HEK293 (cell line): ENCODE data around the gene FAM151A.
A peak's percentile ranks its signal among the peaks of the same experiment; 100 is the strongest.

Experiments
- CTCF ChIA-PET: fragments of 350-600 bp; formaldehyde crosslinking; extraction: SDS; loops from one replicate; lab custom pipeline; 2021; ENCODE audit warnings: antibody characterized with exemption; lab: Yijun Ruan, JAX
- POLR2A ChIA-PET: fragments of 300-600 bp; formaldehyde crosslinking; extraction: SDS; loops from one replicate; lab custom pipeline; 2020; ENCODE audit warnings: antibody characterized with exemption, inconsistent platforms; lab: Yijun Ruan, JAX
- H3K27ac ChIP-seq: fragments of 200-500 bp; sonication (Bioruptor generic); 2 replicates; pipeline ENCODE4 v1.5.1; 2014; ENCODE audit warnings: low read depth, low read length, control low read depth, inconsistent platforms; ENCODE audit errors: extremely low read depth
- H3K36me3 ChIP-seq, 2 experiments: fragments of 200-500 bp in 1 of 2; sonication (Bioruptor generic) in 1 of 2; 1 replicate in 1 of 2; 2 replicates in 1 of 2; pipeline ENCODE4 v1.5.1; 2014 to 2017; ENCODE audit warnings: inconsistent platforms in 2 of 2, low read length in 2 of 2; ENCODE audit not compliant: control insufficient read depth in 2 of 2, insufficient read depth in 1 of 2
- H3K4me1 ChIP-seq: fragments of 200-500 bp; sonication (Bioruptor generic); 2 replicates; pipeline ENCODE4 v1.5.1; 2014; ENCODE audit warnings: mild to moderate bottlenecking, low read length, inconsistent platforms; ENCODE audit not compliant: control insufficient read depth, insufficient read depth
- H3K4me3 ChIP-seq: 2 replicates; pipeline ENCODE4 v1.5.1; 2011; ENCODE audit warnings: low read depth, mild to moderate bottlenecking, control low read depth, low read length, moderate library complexity
- H3K9me3 ChIP-seq: fragments of 200-500 bp; sonication (Bioruptor generic); 2 replicates; pipeline ENCODE4 v1.5.1; 2014; ENCODE audit warnings: low read depth, low read length, inconsistent platforms; ENCODE audit not compliant: control insufficient read depth, insufficient read depth
- GLIS1 ChIP-seq: fragments of 450-650 bp; formaldehyde crosslinking; IDR thresholded peaks from 2 replicates; pipeline ENCODE4 v1.5.1; 2016; ENCODE audit warnings: missing biosample characterization, missing genetic modification characterization
- PBX3 ChIP-seq: sonication (generic); formaldehyde crosslinking; IDR thresholded peaks from 2 replicates; pipeline ENCODE4 v1.8.1; 2022; ENCODE audit warnings: mild to moderate bottlenecking, moderate library complexity, missing genetic modification reagents
- RBAK ChIP-seq: fragments of 450-650 bp; formaldehyde crosslinking; IDR thresholded peaks from 2 replicates; pipeline ENCODE4 v1.5.1; 2016; ENCODE audit warnings: missing biosample characterization, missing genetic modification characterization
- SALL2 ChIP-seq: fragments of 450-650 bp; formaldehyde crosslinking; IDR thresholded peaks from 2 replicates; pipeline ENCODE4 v1.5.0; 2017; ENCODE audit warnings: missing biosample characterization, mild to moderate bottlenecking, missing genetic modification characterization, borderline replicate concordance
- SETDB1 ChIP-seq: IDR thresholded peaks from one replicate; pipeline ENCODE4 v1.6.1; 2017; ENCODE audit warnings: mild to moderate bottlenecking, low read length, moderate library complexity, mixed read lengths; ENCODE audit not compliant: insufficient read length
- TRIM28 ChIP-seq: IDR thresholded peaks from 2 replicates; pipeline ENCODE4 v1.6.1; 2011; ENCODE audit warnings: low read length, control low read depth, borderline replicate concordance
- ZFHX2 ChIP-seq: fragments of 450-650 bp; formaldehyde crosslinking; conservative IDR thresholded peaks from 2 replicates; pipeline ENCODE4 v1.5.1; 2016; ENCODE audit warnings: missing biosample characterization, missing genetic modification characterization
- ZNF146 ChIP-seq: fragments of 450-650 bp; formaldehyde crosslinking; IDR thresholded peaks from 2 replicates; pipeline ENCODE4 v1.5.1; 2016; ENCODE audit warnings: missing biosample characterization, missing genetic modification characterization
- ZNF280D ChIP-seq: fragments of 450-650 bp; formaldehyde crosslinking; IDR thresholded peaks from 2 replicates; pipeline ENCODE4 v1.5.1; 2016; ENCODE audit warnings: missing biosample characterization, missing genetic modification characterization
- ZNF335 ChIP-seq: fragments of 450-650 bp; formaldehyde crosslinking; conservative IDR thresholded peaks from 2 replicates; pipeline ENCODE4 v1.5.1; 2016; ENCODE audit warnings: missing biosample characterization, missing genetic modification characterization
- ZNF341 ChIP-seq: fragments of 450-650 bp; formaldehyde crosslinking; IDR thresholded peaks from 2 replicates; pipeline ENCODE4; 2016; ENCODE audit warnings: low read depth, missing biosample characterization, missing genetic modification characterization
- ZNF391 ChIP-seq: fragments of 450-650 bp; formaldehyde crosslinking; IDR thresholded peaks from 2 replicates; pipeline ENCODE4 v1.5.1; 2016; ENCODE audit warnings: low read depth, missing biosample characterization, missing genetic modification characterization, borderline replicate concordance
- ZNF473 ChIP-seq: fragments of 450-650 bp; formaldehyde crosslinking; IDR thresholded peaks from 2 replicates; pipeline ENCODE4 v1.5.1; 2017; ENCODE audit warnings: missing biosample characterization, missing genetic modification characterization
- ZNF48 ChIP-seq: fragments of 450-650 bp; formaldehyde crosslinking; IDR thresholded peaks from 2 replicates; pipeline ENCODE4 v1.5.1; 2016; ENCODE audit warnings: missing biosample characterization, missing genetic modification characterization
- ZNF510 ChIP-seq: fragments of 450-650 bp; formaldehyde crosslinking; IDR thresholded peaks from 2 replicates; pipeline ENCODE4 v1.5.1; 2018; ENCODE audit warnings: mild to moderate bottlenecking, missing genetic modification characterization, missing biosample characterization; ENCODE audit not compliant: insufficient replicate concordance
- ZNF549 ChIP-seq: fragments of 450-650 bp; IDR thresholded peaks from 2 replicates; pipeline ENCODE4 v1.5.1; 2018; ENCODE audit warnings: missing biosample characterization, missing genetic modification characterization, mild to moderate bottlenecking, inconsistent platforms, moderate library complexity
- ZNF558 ChIP-seq: fragments of 450-650 bp; formaldehyde crosslinking; IDR thresholded peaks from 2 replicates; pipeline ENCODE4 v1.5.1; 2016; ENCODE audit warnings: missing biosample characterization, missing genetic modification characterization
- ZNF600 ChIP-seq: fragments of 450-650 bp; formaldehyde crosslinking; IDR thresholded peaks from 2 replicates; pipeline ENCODE4 v1.5.1; 2016; ENCODE audit warnings: missing biosample characterization, missing genetic modification characterization
- ZNF626 ChIP-seq: fragments of 450-650 bp; sonication (Bioruptor Pico); formaldehyde crosslinking; IDR thresholded peaks from 2 replicates; pipeline ENCODE4 v1.5.1; 2018; ENCODE audit warnings: missing biosample characterization, missing genetic modification characterization, inconsistent platforms
- ZNF664 ChIP-seq: fragments of 450-650 bp; formaldehyde crosslinking; IDR thresholded peaks from 2 replicates; pipeline ENCODE4 v1.5.1; 2016; ENCODE audit warnings: missing biosample characterization, missing genetic modification characterization
- ZNF791 ChIP-seq: fragments of 450-650 bp; formaldehyde crosslinking; IDR thresholded peaks from 2 replicates; pipeline ENCODE4 v1.5.1; 2016; ENCODE audit warnings: missing biosample characterization, missing genetic modification characterization
- ZNF792 ChIP-seq: fragments of 450-650 bp; formaldehyde crosslinking; IDR thresholded peaks from 2 replicates; pipeline ENCODE4 v1.5.1; 2016; ENCODE audit warnings: missing biosample characterization, missing genetic modification characterization
- ZNF830 ChIP-seq: fragments of 450-650 bp; IDR thresholded peaks from 2 replicates; pipeline ENCODE4 v1.5.0; 2018; ENCODE audit warnings: missing biosample characterization, missing genetic modification characterization, low read depth, mild to moderate bottlenecking, moderate library complexity
- TF ChIP-seq, protein P1 (sequence below): fragments of 450-650 bp; formaldehyde crosslinking; IDR thresholded peaks from 2 replicates; pipeline ENCODE4 v1.5.1; 2016; ENCODE audit warnings: missing biosample characterization, missing genetic modification characterization
- TF ChIP-seq, protein P2 (sequence below): fragments of 450-650 bp; formaldehyde crosslinking; IDR thresholded peaks from 2 replicates; pipeline ENCODE4 v1.5.1; 2016; ENCODE audit warnings: missing biosample characterization, missing genetic modification characterization

Gene FAM151A

GRCh38 chr1:54649130-54649898 lies 26.0 kb upstream of the FAM151A start:
- no peaks in the 10 kb centered on the region for H3K36me3 ChIP-seq
- POLR2A ChIA-PET, result no interaction called here
- H3K9me3 ChIP-seq, result no peaks in the 10 kb centered on the region
- H3K27ac ChIP-seq, result no peak overlapping the region
- CTCF ChIA-PET, result interaction anchor here (0.5 kb wide), 1 partner anchor 22 kb away, joined by 3 read pairs; no protein-coding TSS in a partner anchor
- H3K4me3 ChIP-seq, result no peak overlapping the region
- TF ChIP-seq, protein P1, sequence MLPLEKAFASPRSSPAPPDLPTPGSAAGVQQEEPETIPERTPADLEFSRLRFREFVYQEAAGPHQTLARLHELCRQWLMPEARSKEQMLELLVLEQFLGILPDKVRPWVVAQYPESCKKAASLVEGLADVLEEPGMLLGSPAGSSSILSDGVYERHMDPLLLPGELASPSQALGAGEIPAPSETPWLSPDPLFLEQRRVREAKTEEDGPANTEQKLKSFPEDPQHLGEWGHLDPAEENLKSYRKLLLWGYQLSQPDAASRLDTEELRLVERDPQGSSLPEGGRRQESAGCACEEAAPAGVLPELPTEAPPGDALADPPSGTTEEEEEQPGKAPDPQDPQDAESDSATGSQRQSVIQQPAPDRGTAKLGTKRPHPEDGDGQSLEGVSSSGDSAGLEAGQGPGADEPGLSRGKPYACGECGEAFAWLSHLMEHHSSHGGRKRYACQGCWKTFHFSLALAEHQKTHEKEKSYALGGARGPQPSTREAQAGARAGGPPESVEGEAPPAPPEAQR, result no peak
- TF ChIP-seq ZNF791 (no peak), ZNF664 (no peak), ZNF792 (no peak), ZNF146 (no peak), SALL2 (tag by site-specific recombination) (no peak), ZNF600 (tag by site-specific recombination) (no peak), ZNF341 (tag by site-specific recombination) (no peak), ZNF391 (no peak)
- TF ChIP-seq, protein P2, sequence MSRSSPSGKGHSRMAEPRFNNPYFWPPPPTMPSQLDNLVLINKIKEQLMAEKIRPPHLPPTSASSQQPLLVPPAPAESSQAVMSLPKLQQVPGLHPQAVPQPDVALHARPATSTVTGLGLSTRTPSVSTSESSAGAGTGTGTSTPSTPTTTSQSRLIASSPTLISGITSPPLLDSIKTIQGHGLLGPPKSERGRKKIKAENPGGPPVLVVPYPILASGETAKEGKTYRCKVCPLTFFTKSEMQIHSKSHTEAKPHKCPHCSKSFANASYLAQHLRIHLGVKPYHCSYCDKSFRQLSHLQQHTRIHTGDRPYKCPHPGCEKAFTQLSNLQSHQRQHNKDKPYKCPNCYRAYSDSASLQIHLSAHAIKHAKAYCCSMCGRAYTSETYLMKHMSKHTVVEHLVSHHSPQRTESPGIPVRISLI, result no peak
- no peaks in the 10 kb centered on the region for H3K4me1 ChIP-seq

- TF ChIP-seq PBX3 (CRISPR knock-in tag) (no peak), ZNF335 (tag by site-specific recombination) (no peak), GLIS1 (tag by site-specific recombination) (no peak), ZNF473 (tag by site-specific recombination) (no peak), ZNF549 (tag by site-specific recombination) (no peak)
- no peaks in the 10 kb centered on the region for H3K36me3 ChIP-seq
- H3K4me1 ChIP-seq, result no peaks in the 10 kb centered on the region
- no peaks in the 10 kb centered on the region for H3K9me3 ChIP-seq
- POLR2A ChIA-PET, result no interaction called here
- CTCF ChIA-PET, result no interaction called here
- H3K4me3 ChIP-seq, result no peak overlapping the region
- no peak overlapping the region for H3K27ac ChIP-seq
Observed at GRCh38 chr1:54645806-54646676, 22.7 kb upstream of the FAM151A start.

DNA sequence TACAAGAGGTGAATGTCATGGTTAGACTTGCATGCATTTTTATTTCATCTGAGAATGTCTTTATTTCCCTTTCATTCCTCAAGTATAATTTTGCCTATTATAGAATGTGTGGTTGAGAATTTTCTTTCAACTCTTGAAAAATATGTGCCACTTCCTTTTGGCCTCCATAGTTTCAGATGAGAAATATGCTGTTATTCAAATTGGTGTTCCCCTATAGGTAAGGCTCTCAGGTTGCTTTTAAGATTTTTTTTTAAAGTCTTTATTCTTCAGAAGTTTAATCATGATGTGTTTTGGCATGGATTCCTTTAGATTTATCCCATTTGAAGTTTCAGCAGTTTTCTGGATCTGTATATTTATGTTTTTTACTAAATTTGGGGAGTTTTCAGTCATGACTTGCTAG lies 20.4 kb upstream of the FAM151A start:
- Histone ChIP-seq H3K4me3 (no peak overlapping the region), H3K9me3 (no peaks in the 10 kb centered on the region), H3K27ac (no peak overlapping the region), H3K4me1 (no peaks in the 10 kb centered on the region), H3K36me3 (no peaks in the 10 kb centered on the region)
- ChIA-PET POLR2A (no interaction called here), CTCF (no interaction called here)
- TF ChIP-seq TRIM28, result peak; percentile 93
- 0 out of 2 replicates have a peak, but pooled peaks have one; percentile 68 for TF ChIP-seq ZNF626 (tag by site-specific recombination)
- TF ChIP-seq RBAK (tag by site-specific recombination), result no peak
- TF ChIP-seq ZNF830 (tag by site-specific recombination), result no peak
- TF ChIP-seq ZNF510, result peak; percentile 12
- 0 out of 2 replicates have a peak, but pooled peaks have one; percentile 37 for TF ChIP-seq ZNF280D
- no peak for TF ChIP-seq ZNF48 (tag by site-specific recombination)
- TF ChIP-seq ZNF558 (tag by site-specific recombination), result peak; percentile 72
- no peak for TF ChIP-seq ZFHX2 (tag by site-specific recombination)
- TF ChIP-seq SETDB1, result peak; percentile 94
